ENCODE measurements around the gene ANKMY1. TPM values are rescaled to one million over a fixed set of nuclear protein-coding genes. Genes with fewer than 3 reads are reported as not detected.
A peak's percentile ranks its signal among the peaks of the same experiment; 100 is the strongest.

Gene ANKMY1
- total RNA-seq, 4 donors from 2014 or later = 15.1 to 64.0 (median 27.5) TPM

- in situ Hi-C loops (cut with MboI; ENCODE audit: low pct_ligation_motif_present in 1 of 4, low pct_unique_long_range_greater_than_20kb in 1 of 4, low sequenced_read_pairs in 3 of 4) = no loop called here
- TF ChIP-seq POLR2A (IDR thresholded peaks at IDR 0.05) = no peak
- TF ChIP-seq EP300 (IDR thresholded peaks at IDR 0.05; ENCODE audit: low read depth) = no peak
- TF ChIP-seq POLR2AphosphoS5 (IDR thresholded peaks at IDR 0.05) = no peak
- no peak for TF ChIP-seq CTCF (IDR thresholded peaks at IDR 0.05)
- H3K9me3 ChIP-seq = no peaks in the 10 kb centered on the region
- no peak for DNase-seq
- intact Hi-C loops (cut with DNase I; ENCODE audit: low total_unique reads) = no loop called here
- peaks cover 23 to 41% (median 34%) of the 10 kb centered on the region in 4 donors for H3K4me1 ChIP-seq
- no peak overlapping the region for H3K4me3 ChIP-seq
- H3K27ac ChIP-seq = no peak overlapping the region
- H3K36me3 ChIP-seq = peaks cover 0 to 3% (median 0%) of the 10 kb centered on the region in 4 donors
- 90 to 100% methylated on average over 1 to 3 of the region's 3 CpGs for WGBS, 2 donors (ENCODE audit: low coverage in 1 of 2)
- H3K27me3 ChIP-seq = no peaks in the 10 kb centered on the region
Measured at GRCh38 chr2:240582781-240583180, 25.0 kb upstream of the ANKMY1 start.

DNA sequence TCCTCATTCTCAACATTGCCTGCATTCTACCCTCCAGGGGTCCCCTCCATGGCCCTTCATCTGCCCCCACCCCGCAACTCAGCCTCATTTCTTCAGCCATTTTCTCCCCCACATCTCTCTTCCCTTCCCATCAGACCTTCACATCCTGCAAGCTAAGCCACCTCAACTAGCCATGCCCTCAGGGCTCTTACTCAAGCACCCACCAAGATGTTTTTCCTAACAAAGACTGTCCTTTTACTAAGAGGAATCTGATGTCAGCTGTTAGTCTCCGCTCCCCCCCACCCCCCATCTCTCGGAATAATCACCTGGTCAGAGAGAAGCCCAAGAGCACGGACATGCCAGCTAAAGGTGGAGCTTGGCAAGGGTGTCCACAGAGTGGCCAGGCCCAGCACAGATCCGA lies 24.0 kb upstream of the ANKMY1 start:
- Histone ChIP-seq H3K27ac (no peak overlapping the region), H3K4me3 (no peak overlapping the region), H3K4me1 (peaks cover 17 to 34% (median 27%) of the 10 kb centered on the region in 4 donors), H3K27me3 (no peaks in the 10 kb centered on the region), H3K9me3 (no peaks in the 10 kb centered on the region), H3K36me3 (peaks cover 0 to 12% (median 3%) of the 10 kb centered on the region in 4 donors)
- in situ Hi-C loops (cut with MboI; ENCODE audit: low pct_ligation_motif_present in 1 of 4, low pct_unique_long_range_greater_than_20kb in 1 of 4, low sequenced_read_pairs in 3 of 4) (no loop called here), intact Hi-C loops (cut with DNase I; ENCODE audit: low total_unique reads) (no loop called here)
- no peak for DNase-seq
- no peak for TF ChIP-seq EP300 (IDR thresholded peaks at IDR 0.05; ENCODE audit: low read depth)
- TF ChIP-seq POLR2A (IDR thresholded peaks at IDR 0.05) = no peak
- no peak for TF ChIP-seq POLR2AphosphoS5 (IDR thresholded peaks at IDR 0.05)
- TF ChIP-seq CTCF (IDR thresholded peaks at IDR 0.05) = no peak
- WGBS, 2 donors (ENCODE audit: low coverage in 1 of 2) = 93 to 100% methylated on average over 1 to 5 of the region's 5 CpGs

DNA sequence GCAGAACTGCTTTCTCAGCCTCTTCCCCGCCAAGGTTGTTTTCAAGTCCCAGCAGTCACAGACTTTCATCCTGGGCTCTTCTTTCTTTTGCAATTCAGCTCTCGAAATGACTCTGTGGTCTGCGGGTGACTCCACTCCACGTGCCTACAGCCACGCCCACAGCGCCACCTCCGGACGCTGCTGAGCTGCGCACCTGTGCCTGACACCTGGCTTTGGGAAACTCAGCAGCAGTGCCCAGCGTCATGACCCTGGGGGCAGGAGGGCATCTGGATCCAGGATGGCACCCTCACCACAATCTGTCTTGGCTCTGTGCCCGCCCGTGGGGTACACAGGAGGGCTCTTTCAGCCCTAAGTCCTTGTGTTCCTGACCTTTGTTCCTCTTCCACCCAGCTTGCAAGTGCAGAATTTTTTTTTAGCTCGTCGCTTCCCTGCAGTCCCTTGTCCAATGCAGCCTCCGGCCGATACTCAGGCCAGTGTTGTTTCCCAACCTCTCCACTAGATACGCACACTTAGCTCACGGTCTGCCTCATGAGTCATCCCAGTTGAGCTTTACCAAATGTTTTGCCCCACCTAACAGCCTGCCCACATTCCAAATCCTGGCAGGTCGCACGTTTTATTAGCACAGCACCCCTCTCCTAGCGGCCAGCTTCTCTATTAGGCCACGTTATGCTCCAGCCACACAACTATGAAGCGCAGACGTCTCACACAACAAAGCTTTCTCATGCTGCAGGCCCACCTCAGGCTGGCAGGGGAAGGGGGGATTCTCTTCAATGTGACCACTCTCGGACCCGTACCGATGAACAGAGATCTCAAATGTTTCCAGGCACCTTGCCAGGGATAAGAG lies 22.2 kb upstream of the ANKMY1 start:
- H3K4me1 ChIP-seq = peaks cover 11 to 26% (median 18%) of the 10 kb centered on the region in 4 donors
- TF ChIP-seq POLR2AphosphoS5 (IDR thresholded peaks at IDR 0.05) (peak in 1 of 3 donors; percentile 39), CTCF (IDR thresholded peaks at IDR 0.05) (peak; percentile 43 to 61 (median 52)), POLR2A (IDR thresholded peaks at IDR 0.05) (no peak)
- no peaks in the 10 kb centered on the region for H3K27me3 ChIP-seq
- in situ Hi-C loops (cut with MboI; ENCODE audit: low pct_ligation_motif_present in 1 of 4, low pct_unique_long_range_greater_than_20kb in 1 of 4, low sequenced_read_pairs in 3 of 4) (no loop called here), intact Hi-C loops (cut with DNase I; ENCODE audit: low total_unique reads) (no loop called here)
- no peak overlapping the region for H3K4me3 ChIP-seq
- peaks cover 0 to 21% (median 4%) of the 10 kb centered on the region in 4 donors for H3K36me3 ChIP-seq
- peak overlapping the region; percentile 23 to 69 (median 49) for H3K27ac ChIP-seq
- DNase-seq = peak; percentile 84
- H3K9me3 ChIP-seq = no peaks in the 10 kb centered on the region
- WGBS, 2 donors (ENCODE audit: low coverage in 1 of 2) = 20 to 50% methylated on average over 2 to 27 of the region's 27 CpGs

DNA sequence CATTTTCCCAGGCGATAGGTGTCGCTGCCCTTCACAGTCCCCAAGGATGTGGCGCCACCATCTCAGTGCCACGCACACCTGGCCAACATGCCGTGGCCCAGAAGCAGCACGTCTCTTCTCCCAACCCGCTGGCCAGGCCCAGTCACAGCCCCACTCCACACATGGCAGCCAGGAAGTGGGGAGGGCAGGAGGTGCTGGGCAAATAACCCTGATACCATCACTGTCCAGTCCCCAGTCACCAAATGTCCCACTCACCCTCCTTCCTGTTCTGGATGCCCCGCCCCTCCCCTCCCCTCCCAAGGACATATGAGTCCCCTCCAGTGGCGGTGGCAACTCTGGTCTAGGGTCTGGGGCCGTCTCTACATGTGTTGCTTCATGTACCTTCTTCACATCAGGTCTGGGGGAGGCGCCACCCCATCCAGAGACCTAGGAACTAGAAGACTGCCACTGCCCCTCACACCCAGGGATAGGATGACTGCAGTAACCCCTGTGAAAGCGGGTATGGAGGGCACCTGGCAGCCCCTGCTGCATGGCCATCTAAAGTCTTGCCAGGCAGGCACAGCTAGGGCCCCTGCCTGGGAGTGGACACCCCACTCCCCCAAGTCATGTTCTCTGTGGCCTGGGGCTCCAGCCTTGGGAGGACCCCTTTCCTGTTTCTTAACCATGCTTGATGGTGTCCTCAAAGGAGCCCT lies 21.4 kb upstream of the ANKMY1 start:
- in situ Hi-C loops (cut with MboI; ENCODE audit: low pct_ligation_motif_present in 1 of 4, low pct_unique_long_range_greater_than_20kb in 1 of 4, low sequenced_read_pairs in 3 of 4) = no loop called here
- no peaks in the 10 kb centered on the region for H3K9me3 ChIP-seq
- WGBS, 2 donors (ENCODE audit: low coverage in 1 of 2) = 91% methylated on average over 11 of the region's 12 CpGs; no CpG with 5 or more reads in 1 of the 2 donors
- H3K27me3 ChIP-seq = no peaks in the 10 kb centered on the region
- H3K27ac ChIP-seq = peak overlapping the region; percentile 23 to 69 (median 49)
- H3K4me1 ChIP-seq = peaks cover 8 to 19% (median 12%) of the 10 kb centered on the region in 4 donors
- no peak overlapping the region for H3K4me3 ChIP-seq
- TF ChIP-seq EP300 (IDR thresholded peaks at IDR 0.05; ENCODE audit: low read depth) = no peak
- TF ChIP-seq POLR2AphosphoS5 (IDR thresholded peaks at IDR 0.05) = no peak
- no peak for TF ChIP-seq POLR2A (IDR thresholded peaks at IDR 0.05)
- no peak for TF ChIP-seq CTCF (IDR thresholded peaks at IDR 0.05)
- no peak for DNase-seq
- peaks cover 0 to 23% (median 4%) of the 10 kb centered on the region in 4 donors for H3K36me3 ChIP-seq
- intact Hi-C loops (cut with DNase I; ENCODE audit: low total_unique reads) = no loop called here
